H1 (cell line): Measurements from ENCODE around the gene LRRTM3. TPM values are rescaled to one million over a fixed set of nuclear protein-coding genes. Genes with fewer than 3 reads are reported as not detected.

Experiments used
- CTCF ChIA-PET: fragments of 300-600 bp; sonication (Branson Sonifier 250); formaldehyde crosslinking; loops from one replicate; lab custom pipeline; 2021; ENCODE audit not compliant: partially characterized antibody; lab: Charles Lee
- POLR2A ChIA-PET: fragments of 300-600 bp; sonication (Branson Sonifier 250); formaldehyde crosslinking; loops from one replicate; lab custom pipeline; 2021; ENCODE audit warnings: inconsistent platforms; ENCODE audit not compliant: partially characterized antibody; lab: Charles Lee
- DNase-seq, 2 experiments: peaks; one replicate each; pipeline versions ENCODE4 v3.0.0 to v3.0.0-alpha.2; 2010 to 2022; ENCODE audit warnings: low spot score in 2 of 2, low read depth in 1 of 2, mixed read lengths in 1 of 2
- FAIRE-seq: peaks from 2 replicates; lab custom pipeline; 2011; peaks lifted over from hg19 to GRCh38; lab: Jason Lieb, UNC
- H2AFZ ChIP-seq: 2 replicates; pipeline ENCODE4 v1.8.1; 2012; ENCODE audit warnings: low read length, inconsistent platforms
- H2AK5ac ChIP-seq: 2 replicates; pipeline ENCODE4 v1.6.1; 2013; ENCODE audit warnings: low read depth, low read length
- H2BK120ac ChIP-seq: replicated peaks from 2 replicates; pipeline ENCODE3; 2013; ENCODE audit warnings: low read depth, low read length, inconsistent platforms
- H2BK12ac ChIP-seq: 2 replicates; pipeline ENCODE4 v1.6.1; 2013; ENCODE audit warnings: low read depth, low read length
- H2BK15ac ChIP-seq: 2 replicates; pipeline ENCODE4 v1.6.1; 2013; ENCODE audit warnings: low read length
- H2BK20ac ChIP-seq: 2 replicates; pipeline ENCODE4 v1.6.1; 2013; ENCODE audit warnings: low read length
- H2BK5ac ChIP-seq: 2 replicates; pipeline ENCODE4 v1.6.1; 2013; ENCODE audit warnings: low read depth, low read length
- H3K14ac ChIP-seq: 2 replicates; pipeline ENCODE4 v1.6.1; 2013; ENCODE audit warnings: inconsistent platforms; ENCODE audit not compliant: insufficient read length
- H3K18ac ChIP-seq: 2 replicates; pipeline ENCODE4 v1.6.1; 2013; ENCODE audit warnings: low read length; ENCODE audit errors: extremely low read depth
- H3K23ac ChIP-seq: 2 replicates; pipeline ENCODE4 v1.6.1; 2013; ENCODE audit warnings: inconsistent platforms; ENCODE audit not compliant: insufficient read length
- H3K23me2 ChIP-seq: 2 replicates; pipeline ENCODE4 v1.6.1; 2013; ENCODE audit warnings: low read depth, low read length
- H3K27ac ChIP-seq: 2 replicates; pipeline ENCODE4 v1.6.1; 2011; ENCODE audit warnings: low read depth, low read length, inconsistent platforms
- H3K27me3 ChIP-seq, 4 experiments: replicated peaks in 1 of 4; 1 replicate in 1 of 4; 2 replicates in 3 of 4; pipeline versions ENCODE4 v1.6.1 to v1.8.1; 2011 to 2013; ENCODE audit warnings: low read length in 3 of 4, mild to moderate bottlenecking in 3 of 4, inconsistent platforms in 2 of 4, mixed read lengths in 2 of 4, moderate library complexity in 1 of 4; ENCODE audit not compliant: control insufficient read depth in 3 of 4, insufficient read depth in 3 of 4; ENCODE audit errors: extremely low read depth in 1 of 4
- H3K36me3 ChIP-seq, 4 experiments: 2 replicates each; pipeline versions ENCODE4 v1.6.1 to v1.8.1; 2011 to 2013; ENCODE audit warnings: mild to moderate bottlenecking in 4 of 4, low read length in 3 of 4, moderate library complexity in 2 of 4, control low read depth in 1 of 4, inconsistent platforms in 1 of 4; ENCODE audit not compliant: insufficient read depth in 4 of 4, control insufficient read depth in 2 of 4
- H3K4ac ChIP-seq: replicated peaks from 2 replicates; pipeline ENCODE3; 2013; ENCODE audit warnings: low read length, low read depth, mixed read lengths, inconsistent platforms; ENCODE audit not compliant: insufficient read length
- H3K4me1 ChIP-seq, 4 experiments: replicated peaks in 1 of 4; 1 replicate in 1 of 4; 2 replicates in 3 of 4; pipeline versions ENCODE4 v1.6.1 to v1.8.1; 2011 to 2013; ENCODE audit warnings: low read length in 3 of 4, inconsistent platforms in 2 of 4, mixed read lengths in 1 of 4; ENCODE audit not compliant: insufficient read depth in 4 of 4, control insufficient read depth in 3 of 4
- H3K4me2 ChIP-seq, 2 experiments: 2 replicates each; pipeline versions ENCODE4 v1.6.1 to v1.8.1; 2011 to 2013; ENCODE audit warnings: low read depth in 2 of 2, low read length in 2 of 2, control low read depth in 1 of 2, inconsistent platforms in 1 of 2, mild to moderate bottlenecking in 1 of 2; ENCODE audit not compliant: insufficient read depth in 1 of 2
- H3K4me3 ChIP-seq, 4 experiments: fragments of 200-600, 300-600 bp in 1 of 4; sonication (generic), shearing (Covaris generic), sonication (Bioruptor Twin) in 1 of 4; 2 replicates each; pipeline versions ENCODE4 v1.5.1 to v1.8.1; 2011 to 2016; ENCODE audit warnings: low read length in 4 of 4, low read depth in 3 of 4, control low read depth in 2 of 4, inconsistent platforms in 2 of 4, mild to moderate bottlenecking in 2 of 4, mixed read lengths in 1 of 4, moderate library complexity in 1 of 4; ENCODE audit not compliant: insufficient read depth in 2 of 4; ENCODE audit errors: extremely low read depth in 1 of 4
- H3K56ac ChIP-seq: replicated peaks from 2 replicates; pipeline ENCODE3; 2013; ENCODE audit warnings: low read depth, mild to moderate bottlenecking, mixed read lengths, low read length, inconsistent platforms; ENCODE audit not compliant: insufficient read length
- H3K79me1 ChIP-seq: 2 replicates; pipeline ENCODE4 v1.6.1; 2013; ENCODE audit warnings: low read depth, low read length, control low read depth
- H3K79me2 ChIP-seq, 2 experiments: 2 replicates each; pipeline versions ENCODE4 v1.6.1 to v1.8.1; 2012 to 2013; ENCODE audit warnings: low read length in 2 of 2, mild to moderate bottlenecking in 2 of 2, inconsistent platforms in 1 of 2; ENCODE audit not compliant: insufficient read depth in 2 of 2, control insufficient read depth in 1 of 2
- H3K9ac ChIP-seq, 4 experiments: replicated peaks in 1 of 4; 1 replicate in 1 of 4; 2 replicates in 3 of 4; pipeline versions ENCODE4 v1.6.1 to v1.8.1; 2011 to 2013; ENCODE audit warnings: low read depth in 3 of 4, low read length in 3 of 4, control low read depth in 2 of 4, mild to moderate bottlenecking in 2 of 4, moderate library complexity in 2 of 4, inconsistent platforms in 1 of 4; ENCODE audit errors: extremely low read depth in 1 of 4
- H3K9me3 ChIP-seq, 2 experiments: 2 replicates each; pipeline versions ENCODE4 v1.6.1 to v1.8.1; 2012 to 2013; ENCODE audit warnings: mild to moderate bottlenecking in 2 of 2, moderate library complexity in 2 of 2, control low read depth in 1 of 2, inconsistent platforms in 1 of 2, low read depth in 1 of 2, low read length in 1 of 2, mixed read lengths in 1 of 2; ENCODE audit not compliant: insufficient read depth in 2 of 2
- H4K20me1 ChIP-seq, 2 experiments: replicated peaks in 1 of 2; 2 replicates each; pipeline versions ENCODE3 to v1.8.1; 2011 to 2013; ENCODE audit warnings: inconsistent platforms in 2 of 2, low read length in 2 of 2, mild to moderate bottlenecking in 1 of 2; ENCODE audit not compliant: insufficient read depth in 2 of 2, control insufficient read depth in 1 of 2
- H4K5ac ChIP-seq: 2 replicates; pipeline ENCODE4 v1.6.1; 2013; ENCODE audit warnings: low read length, low read depth, mixed read lengths, inconsistent platforms; ENCODE audit not compliant: insufficient read length
- H4K8ac ChIP-seq: 2 replicates; pipeline ENCODE4 v1.8.0; 2013; ENCODE audit warnings: mild to moderate bottlenecking, moderate library complexity, low read length, inconsistent platforms; ENCODE audit not compliant: insufficient read depth; ENCODE audit errors: extremely low read depth
- H4K91ac ChIP-seq: replicated peaks from 2 replicates; pipeline ENCODE3; 2013; ENCODE audit warnings: low read length, mixed read lengths, inconsistent platforms; ENCODE audit not compliant: insufficient read length
- BCL11A ChIP-seq, 2 experiments: IDR thresholded peaks; one replicate each; pipeline ENCODE4 v1.6.1; 2011; ENCODE audit warnings: low read depth in 2 of 2, low read length in 2 of 2, mild to moderate bottlenecking in 2 of 2
- KDM1A ChIP-seq: fragments of 200-600, 300-600 bp; sonication (generic); IDR thresholded peaks from 2 replicates; pipeline ENCODE4 v1.7.1; 2016; ENCODE audit warnings: mild to moderate bottlenecking, low read length, borderline replicate concordance
- KDM5A ChIP-seq: fragments of 200-600 bp; IDR thresholded peaks from 2 replicates; pipeline ENCODE4 v1.7.1; 2012; ENCODE audit warnings: mild to moderate bottlenecking, low read length, inconsistent platforms, mixed read lengths
- MAFK ChIP-seq: IDR thresholded peaks from 2 replicates; pipeline ENCODE4 v1.6.1; 2012; ENCODE audit warnings: low read depth, mild to moderate bottlenecking, improper control_type of control experiment, low read length
- NRF1 ChIP-seq: IDR thresholded peaks from 2 replicates; pipeline ENCODE4 v1.6.1; 2011; ENCODE audit warnings: mild to moderate bottlenecking, low read depth, low read length, improper control_type of control experiment
- PHF8 ChIP-seq: fragments of 200-600 bp; sonication (generic); conservative IDR thresholded peaks from 2 replicates; pipeline ENCODE4 v1.7.1; 2012; ENCODE audit warnings: low read depth, mild to moderate bottlenecking, inconsistent platforms, low read length, moderate library complexity
- SP1 ChIP-seq: IDR thresholded peaks from 2 replicates; pipeline ENCODE4 v1.6.1; 2011; ENCODE audit warnings: low read depth, low read length
- TAF7 ChIP-seq: optimal IDR thresholded peaks from 2 replicates; pipeline ENCODE3; 2011; ENCODE audit warnings: low read depth, mild to moderate bottlenecking, inconsistent platforms, low read length, moderate library complexity, borderline replicate concordance
- TBP ChIP-seq: IDR thresholded peaks from 2 replicates; pipeline ENCODE4 v1.6.1; 2011; ENCODE audit warnings: low read depth, low read length, improper control_type of control experiment
- TCF12 ChIP-seq: IDR thresholded peaks from 2 replicates; pipeline ENCODE4 v1.6.1; 2011; ENCODE audit warnings: low read depth, mild to moderate bottlenecking, low read length
- polyA plus RNA-seq, 7 experiments: library from polyadenylated mRNA; depleted of rRNA in 3 of 7; stranded (reverse) in 5 of 7; unstranded in 2 of 7; fragments of >200 nt in 5 of 7; fragments of 200-250 nt in 2 of 7; gene quantifications; 1 replicate in 5 of 7; 2 replicates in 1 of 7; 4 replicates in 1 of 7; pipeline versions ENCODE4 v1.2.1 to v1.2.3, GENCODE V29; 2011 to 2013; ENCODE audit warnings: missing spikeins in 2 of 7, mixed read lengths in 2 of 7
- total RNA-seq: library from RNA; stranded (reverse); fragmentation: NEBNext Ultra II Directional; extraction: Animal tissue kit (Norgen Biotek cat#: 25700); gene quantifications from 2 replicates; pipeline ENCODE4 v1.2.1, GENCODE V29; 2021
- TF ChIP-seq, protein P1 (sequence below): IDR thresholded peaks from 2 replicates; pipeline ENCODE4 v1.6.1; 2011; ENCODE audit warnings: low read length, improper control_type of control experiment

LRRTM3 gene
- total and polyA plus RNA-seq, 2 of the 8 experiments (the other 6 are each of a cell fraction or from before 2014, with no cell fraction given) = 0.33 to 0.48 TPM

DNA sequence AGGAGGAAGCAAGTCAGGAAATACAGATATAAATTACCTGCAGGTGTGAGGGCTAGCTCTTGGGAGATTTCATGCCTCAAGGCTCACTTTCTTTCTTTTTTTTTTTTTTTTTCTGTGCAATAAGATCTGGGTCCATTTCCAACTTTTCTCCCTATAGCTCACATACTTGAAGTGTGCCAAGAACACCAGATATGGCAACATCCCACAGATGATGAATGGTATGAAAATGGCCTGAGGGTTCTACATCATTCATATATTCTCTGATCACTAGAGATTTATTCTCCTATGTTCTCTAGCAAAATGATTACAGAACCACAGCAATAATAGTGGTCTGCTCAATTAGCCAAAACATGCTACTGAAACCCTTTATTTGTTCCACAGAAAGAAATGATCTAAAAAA is 117.2 kb downstream of the LRRTM3 start:
- Histone ChIP-seq H3K14ac (no peak overlapping the region), H2BK15ac (no peak overlapping the region), H2BK5ac (no peak overlapping the region), H3K56ac (no peak overlapping the region), H2AFZ (no peak overlapping the region), H3K23ac (no peak overlapping the region), H3K36me3 (no peaks in the 10 kb centered on the region), H3K23me2 (no peaks in the 10 kb centered on the region), H3K27ac (no peak overlapping the region)
- no peak for FAIRE-seq
- TF ChIP-seq SP1 (no peak), TAF7 (no peak), KDM1A (no peak), NRF1 (no peak), KDM5A (no peak), MAFK (no peak), BCL11A (IDR thresholded peaks at IDR 0.05; ENCODE audit: low read depth in 2 of 2, low read length in 2 of 2) (no peak), PHF8 (no peak), TBP (no peak), TCF12 (no peak)
- TF ChIP-seq, protein P1, sequence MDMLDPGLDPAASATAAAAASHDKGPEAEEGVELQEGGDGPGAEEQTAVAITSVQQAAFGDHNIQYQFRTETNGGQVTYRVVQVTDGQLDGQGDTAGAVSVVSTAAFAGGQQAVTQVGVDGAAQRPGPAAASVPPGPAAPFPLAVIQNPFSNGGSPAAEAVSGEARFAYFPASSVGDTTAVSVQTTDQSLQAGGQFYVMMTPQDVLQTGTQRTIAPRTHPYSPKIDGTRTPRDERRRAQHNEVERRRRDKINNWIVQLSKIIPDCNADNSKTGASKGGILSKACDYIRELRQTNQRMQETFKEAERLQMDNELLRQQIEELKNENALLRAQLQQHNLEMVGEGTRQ = no peak
- TF ChIP-seq, all 59 proteins: peak for 0
- no peaks in the 10 kb centered on the region for H3K79me1 ChIP-seq
- no peaks in the 10 kb centered on the region for H3K27me3 ChIP-seq
- H2BK120ac ChIP-seq = no peak overlapping the region
- H2BK20ac ChIP-seq = no peak overlapping the region
- no peaks in the 10 kb centered on the region for H3K4me1 ChIP-seq
- no peak overlapping the region for H3K4me2 ChIP-seq
- DNase-seq = no peak
- H4K91ac ChIP-seq = no peak overlapping the region
- no peak overlapping the region for H3K9ac ChIP-seq
- H4K20me1 ChIP-seq = no peaks in the 10 kb centered on the region
- no peak overlapping the region for H2BK12ac ChIP-seq
- H3K4ac ChIP-seq = no peak overlapping the region
- no peaks in the 10 kb centered on the region for H3K79me2 ChIP-seq
- H4K5ac ChIP-seq = no peak overlapping the region
- ChIA-PET POLR2A (no interaction called here), CTCF (no interaction called here)
- H3K18ac ChIP-seq = no peak overlapping the region
- no peak overlapping the region for H3K4me3 ChIP-seq
- no peak overlapping the region for H4K8ac ChIP-seq
- H3K9me3 ChIP-seq = no peaks in the 10 kb centered on the region
- no peak overlapping the region for H2AK5ac ChIP-seq
